Right lobe of liver (tissue), 6 donors: Measurements from ENCODE around the gene SRRM1. TPM values are rescaled to one million over a fixed set of nuclear protein-coding genes. Genes with fewer than 3 reads are reported as not detected.
"Not testable (repeated sequence)": the region's sequence is repeated elsewhere in the genome, so short reads cannot be mapped to it uniquely, and the experiment has no call there.

Experiments used
- ATAC-seq, 4 donors: fragments of 200-7000 bp; cut with Tn5 transposase; one replicate each; pipeline ENCODE4 v1.9.1; 2020; ENCODE audit warnings: mild to moderate bottlenecking in 4 of 4, moderate library complexity in 4 of 4
- DNase-seq, 3 donors: peaks; one replicate each; pipeline ENCODE4 v3.0.0-alpha.2; 2020
- H3K27ac ChIP-seq, 3 donors: fragments of 200-600 bp; one replicate each; pipeline ENCODE4 v1.8.0; 2022
- H3K27me3 ChIP-seq, 2 donors: fragments of 200-600 bp; one replicate each; pipeline ENCODE4 v1.8.0; 2022
- H3K36me3 ChIP-seq, 4 donors: fragments of 200-600 bp; sonication (generic) in 1 of 4; one replicate each; pipeline versions ENCODE4 v1.5.1 to v1.8.0; 2017 to 2022; ENCODE audit warnings: control low read depth in 1 of 4
- H3K4me1 ChIP-seq, 4 donors: fragments of 200-600 bp; sonication (generic) in 1 of 4; one replicate each; pipeline versions ENCODE4 v1.5.1 to v1.8.0; 2017 to 2022; ENCODE audit warnings: control low read depth in 1 of 4
- H3K4me3 ChIP-seq, 3 donors: fragments of 200-600 bp; one replicate each; pipeline ENCODE4 v1.8.0; 2022
- H3K9me3 ChIP-seq, 4 donors: fragments of 200-600 bp; sonication (generic) in 1 of 4; one replicate each; pipeline versions ENCODE4 v1.5.1 to v1.8.0; 2017 to 2022; ENCODE audit warnings: control low read depth in 1 of 4
- POLR2A ChIP-seq: fragments of 450-650 bp; IDR thresholded peaks from one replicate; pipeline ENCODE4 v1.6.1; 2017; ENCODE audit warnings: antibody characterized with exemption, mild to moderate bottlenecking
- WGBS: methylation state at CpG from one replicate; pipeline ENCODE4 v1.1.6; 2018; ENCODE audit warnings: low coverage, low lambda C conversion rate; ENCODE audit not compliant: insufficient coverage; ENCODE audit errors: missing lambda C conversion rate; 5-methylcytosine and 5-hydroxymethylcytosine counted together
- intact Hi-C, 2 donors: fragments of 100-400 bp; cut with DNase I; formaldehyde crosslinking; loops; one replicate each; pipeline versions ENCODE4 v1.11.2 to v1.14.1; 2022
- total RNA-seq, 6 experiments: library from RNA; depleted of rRNA in 2 of 6; stranded (reverse); fragments of >200 nt in 2 of 6; fragmentation: NEBNext Ultra II Directional in 3 of 6; extraction: Animal tissue kit (Norgen Biotek cat#: 25700) in 3 of 6; gene quantifications; one replicate each; pipeline versions ENCODE4 v1.1.0 to v1.2.4, GENCODE V29; 2016 to 2023
- TF ChIP-seq, protein P1 (sequence below), 4 donors: fragments of 200-600 bp in 3 of 4; fragments of 450-650 bp in 1 of 4; IDR thresholded peaks; one replicate each; pipeline versions ENCODE4 v1.5.1 to v1.8.0; 2016 to 2022; ENCODE audit warnings: antibody characterized with exemption in 4 of 4, mild to moderate bottlenecking in 2 of 4
- donor health status: DM: no; HTN: yes; CAD: no.
- donor health status: DM: no; HTN: no; CAD: no.
- donor health status: DM: no; HTN: no; CAD: no.
- donor health status: DM: no; HTN: yes; CAD: no.
- donor health status: DM: no; HTN: yes; CAD: no.

Gene SRRM1
- total RNA-seq, 6 experiments from 2014 or later, result 41.1 to 52.0 (median 44.9) TPM

GRCh38 chr1:24696041-24696755 is 53.1 kb downstream of the SRRM1 start:
- WGBS, result 100% methylated on average over 1 of the region's 5 CpGs
- intact Hi-C loops, result no loop called here

GRCh38 chr1:24696756-24697330 is 53.7 kb downstream of the SRRM1 start:
- WGBS, result 91% methylated on average over 15 of the region's 15 CpGs
- H3K4me1 ChIP-seq, result no peaks in the 10 kb centered on the region
- ATAC-seq, result no peak
- H3K27me3 ChIP-seq, result no peaks in the 10 kb centered on the region
- no peak for TF ChIP-seq POLR2A
- TF ChIP-seq, protein P1, sequence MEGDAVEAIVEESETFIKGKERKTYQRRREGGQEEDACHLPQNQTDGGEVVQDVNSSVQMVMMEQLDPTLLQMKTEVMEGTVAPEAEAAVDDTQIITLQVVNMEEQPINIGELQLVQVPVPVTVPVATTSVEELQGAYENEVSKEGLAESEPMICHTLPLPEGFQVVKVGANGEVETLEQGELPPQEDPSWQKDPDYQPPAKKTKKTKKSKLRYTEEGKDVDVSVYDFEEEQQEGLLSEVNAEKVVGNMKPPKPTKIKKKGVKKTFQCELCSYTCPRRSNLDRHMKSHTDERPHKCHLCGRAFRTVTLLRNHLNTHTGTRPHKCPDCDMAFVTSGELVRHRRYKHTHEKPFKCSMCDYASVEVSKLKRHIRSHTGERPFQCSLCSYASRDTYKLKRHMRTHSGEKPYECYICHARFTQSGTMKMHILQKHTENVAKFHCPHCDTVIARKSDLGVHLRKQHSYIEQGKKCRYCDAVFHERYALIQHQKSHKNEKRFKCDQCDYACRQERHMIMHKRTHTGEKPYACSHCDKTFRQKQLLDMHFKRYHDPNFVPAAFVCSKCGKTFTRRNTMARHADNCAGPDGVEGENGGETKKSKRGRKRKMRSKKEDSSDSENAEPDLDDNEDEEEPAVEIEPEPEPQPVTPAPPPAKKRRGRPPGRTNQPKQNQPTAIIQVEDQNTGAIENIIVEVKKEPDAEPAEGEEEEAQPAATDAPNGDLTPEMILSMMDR (IDR thresholded peaks at IDR 0.05), result no peak
- no peak for DNase-seq
- intact Hi-C loops, result no loop called here
- no peaks in the 10 kb centered on the region for H3K9me3 ChIP-seq
- H3K36me3 ChIP-seq, result no peaks in the 10 kb centered on the region
- H3K27ac ChIP-seq, result no peak overlapping the region
- H3K4me3 ChIP-seq, result no peak overlapping the region

More at GRCh38 chr1:24696041-24696755, 53.1 kb downstream of the SRRM1 start:
- no peak for TF ChIP-seq POLR2A
- TF ChIP-seq, protein P1 (IDR thresholded peaks at IDR 0.05), result no peak
- H3K4me3 ChIP-seq, result no peak overlapping the region
- no peaks in the 10 kb centered on the region for H3K9me3 ChIP-seq
- DNase-seq (no peak), ATAC-seq (peak in 1 of 4 donors; percentile 6)
- no peak overlapping the region for H3K27ac ChIP-seq
- no peaks in the 10 kb centered on the region for H3K27me3 ChIP-seq
- no peaks in the 10 kb centered on the region for H3K4me1 ChIP-seq
- H3K36me3 ChIP-seq, result no peaks in the 10 kb centered on the region

- H3K4me1 ChIP-seq, H3K4me3 ChIP-seq, H3K36me3 ChIP-seq, H3K9me3 ChIP-seq, DNase-seq, H3K27me3 ChIP-seq, intact Hi-C loops, ATAC-seq, H3K27ac ChIP-seq: not testable (repeated sequence)
- 95% methylated on average over 5 of the region's 7 CpGs for WGBS
Observed at GRCh38 chr1:24697453-24698001, 54.4 kb downstream of the SRRM1 start.

DNA sequence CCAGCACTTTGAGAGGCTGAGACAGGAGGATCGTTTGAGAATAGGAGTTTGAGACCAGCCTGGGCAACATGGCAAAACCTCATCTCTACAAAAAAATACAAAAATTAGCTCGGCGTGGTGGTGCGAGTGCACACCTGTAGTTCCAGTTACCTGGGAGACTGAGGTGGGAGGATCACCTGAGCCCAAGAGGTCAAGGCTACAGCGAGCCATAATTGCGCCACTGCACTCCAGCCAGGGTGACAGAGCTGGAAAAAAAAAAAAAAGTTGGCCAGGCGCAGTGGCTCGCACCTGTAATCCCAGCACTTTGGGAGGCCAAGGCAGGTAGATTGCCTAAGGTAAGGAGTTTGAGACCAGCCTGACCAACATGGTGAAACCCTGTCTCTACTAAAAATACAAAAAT is 55.2 kb downstream of the SRRM1 start:
- ATAC-seq, H3K27me3 ChIP-seq, DNase-seq, H3K9me3 ChIP-seq, H3K4me1 ChIP-seq, H3K4me3 ChIP-seq, H3K36me3 ChIP-seq, H3K27ac ChIP-seq, intact Hi-C loops: not testable (repeated sequence)
- WGBS, result 78% methylated on average over 6 of the region's 8 CpGs

GRCh38 chr1:24699628-24700027 is 56.5 kb downstream of the SRRM1 start:
- Histone ChIP-seq H3K27me3 (no peaks in the 10 kb centered on the region), H3K4me1 (no peaks in the 10 kb centered on the region), H3K36me3 (no peaks in the 10 kb centered on the region), H3K9me3 (no peaks in the 10 kb centered on the region), H3K27ac (no peak overlapping the region), H3K4me3 (no peak overlapping the region)
- intact Hi-C loops, result no loop called here
- DNase-seq (no peak), ATAC-seq (no peak)
- 100% methylated on average over 1 of the region's 7 CpGs for WGBS
- TF ChIP-seq, protein P1 (IDR thresholded peaks at IDR 0.05), result no peak
- TF ChIP-seq POLR2A, result no peak
